Natural killer cell (primary cell): ENCODE measurements around the gene NPIPB2. TPM values are rescaled to one million over a fixed set of nuclear protein-coding genes. Genes with fewer than 3 reads are reported as not detected.
"Not testable (repeated sequence)": the region's sequence is repeated elsewhere in the genome, so short reads cannot be mapped to it uniquely, and the experiment has no call there.

Experiments
- ATAC-seq, 3 donors: fragments of 150-1000 bp in 2 of 3; fragments of 200-7000 bp in 1 of 3; cut with Tn5 transposase; 1 replicate in 1 of 3; 2 replicates in 2 of 3; pipeline ENCODE4 v1.10.0; 2021; ENCODE audit warnings: mild to moderate bottlenecking in 2 of 3, moderate library complexity in 2 of 3
- DNase-seq, 2 donors: peaks; one replicate each; pipeline versions ENCODE4 v3.0.0 to v3.0.0-alpha.2; 2013 to 2021; ENCODE audit warnings: mixed read lengths in 1 of 2
- H3K27ac ChIP-seq: one replicate; pipeline ENCODE4 v1.5.1; 2013; ENCODE audit warnings: mild to moderate bottlenecking, low read length
- H3K27me3 ChIP-seq: one replicate; pipeline ENCODE4 v1.6.1; 2013; ENCODE audit warnings: low read length; ENCODE audit not compliant: control insufficient read depth, insufficient read depth
- H3K36me3 ChIP-seq: one replicate; pipeline ENCODE4 v1.6.1; 2013; ENCODE audit warnings: low read length; ENCODE audit not compliant: control insufficient read depth, insufficient read depth
- H3K4me1 ChIP-seq: one replicate; pipeline ENCODE4 v1.6.1; 2013; ENCODE audit warnings: low read length; ENCODE audit not compliant: control insufficient read depth, insufficient read depth
- H3K4me3 ChIP-seq: one replicate; pipeline ENCODE4 v1.5.1; 2013; ENCODE audit warnings: low read length
- H3K9me3 ChIP-seq: one replicate; pipeline ENCODE4 v1.6.1; 2013; ENCODE audit warnings: low read length; ENCODE audit not compliant: control insufficient read depth, insufficient read depth
- H3K27ac Mint-ChIP-seq, 2 donors: one replicate each; pipeline ENCODE4 v1.8.0; 2022; ENCODE audit warnings: mild to moderate bottlenecking in 2 of 2, mixed read lengths in 2 of 2, moderate library complexity in 1 of 2
- H3K27me3 Mint-ChIP-seq, 2 donors: one replicate each; pipeline ENCODE4 v1.8.0; 2022; ENCODE audit warnings: low read depth in 2 of 2, mixed read lengths in 2 of 2
- H3K36me3 Mint-ChIP-seq: one replicate; pipeline ENCODE4 v1.8.0; 2022; ENCODE audit warnings: mixed read lengths
- H3K4me1 Mint-ChIP-seq, 2 donors: one replicate each; pipeline ENCODE4 v1.8.0; 2022; ENCODE audit warnings: mixed read lengths in 2 of 2
- H3K4me3 Mint-ChIP-seq: one replicate; pipeline ENCODE4 v1.8.0; 2022; ENCODE audit warnings: mild to moderate bottlenecking, moderate library complexity, mixed read lengths
- H3K9me3 Mint-ChIP-seq, 2 donors: one replicate each; pipeline ENCODE4 v1.8.0; 2022; ENCODE audit warnings: mixed read lengths in 2 of 2
- CTCF ChIP-seq: fragments of 200-600 bp; IDR thresholded peaks from one replicate; pipeline ENCODE4 v1.8.0; 2022; ENCODE audit warnings: antibody characterized with exemption
- WGBS: methylation state at CpG from one replicate; pipeline ENCODE4 v1.1.7; 2013; ENCODE audit warnings: missing lambda C conversion rate; ENCODE audit not compliant: insufficient coverage; 5-methylcytosine and 5-hydroxymethylcytosine counted together
- intact Hi-C: fragments of 100-400 bp; cut with micrococcal nuclease; formaldehyde crosslinking; loops from one replicate; pipeline ENCODE4 v1.14.2; 2022
- total RNA-seq, 4 donors: library from RNA; stranded (reverse); fragments of 120-200 nt in 1 of 4; gene quantifications; one replicate each; pipeline versions ENCODE4 v1.2.3 to v1.2.4, GENCODE V29; 2013 to 2022

Gene NPIPB2
- total RNA-seq, 3 donors from 2014 or later (not counting 1 experiment from before 2014, with no cell fraction given): 19.6 to 43.3 (median 22.4) TPM

GRCh38 chr16:11973070-11973469, 31.2 kb upstream of the NPIPB2 start:
- ATAC-seq (no peak), DNase-seq (no peak)
- WGBS: 94% methylated on average over 3 of the region's 5 CpGs
- H3K9me3 ChIP-seq: no peaks in the 10 kb centered on the region
- no peak overlapping the region for H3K27ac ChIP-seq
- Mint-ChIP-seq H3K4me3 (no peak overlapping the region), H3K27ac (no peak overlapping the region), H3K27me3 (no peaks in the 10 kb centered on the region), H3K9me3 (no peaks in the 10 kb centered on the region), H3K36me3 (no peaks in the 10 kb centered on the region), H3K4me1 (peaks cover 20 to 30% of the 10 kb centered on the region in 2 donors)
- no peaks in the 10 kb centered on the region for H3K36me3 ChIP-seq
- H3K4me3 ChIP-seq: no peak overlapping the region
- no peak for TF ChIP-seq CTCF
- no peaks in the 10 kb centered on the region for H3K27me3 ChIP-seq
- peaks cover 23% of the 10 kb centered on the region for H3K4me1 ChIP-seq
- intact Hi-C loops: loop anchor here (10.0 kb wide), 2 partner anchors 58 to 118 kb away; partner anchors contain the start of genes GSPT1 and RSL1D1

- no peak for TF ChIP-seq CTCF
- no peaks in the 10 kb centered on the region for H3K36me3 ChIP-seq
- Mint-ChIP-seq H3K27me3 (no peaks in the 10 kb centered on the region), H3K27ac (no peak overlapping the region), H3K4me1 (peaks cover 11 to 20% of the 10 kb centered on the region in 2 donors), H3K4me3 (no peak overlapping the region), H3K9me3 (no peaks in the 10 kb centered on the region), H3K36me3 (no peaks in the 10 kb centered on the region)
- no peaks in the 10 kb centered on the region for H3K27me3 ChIP-seq
- H3K27ac ChIP-seq: no peak overlapping the region
- H3K4me1 ChIP-seq: peaks cover 15% of the 10 kb centered on the region
- ATAC-seq (no peak), DNase-seq (no peak)
- intact Hi-C loops: loop anchor here (10.0 kb wide), 2 partner anchors 57 to 117 kb away; partner anchors contain the start of genes GSPT1 and RSL1D1
- H3K4me3 ChIP-seq: no peak overlapping the region
- H3K9me3 ChIP-seq: no peaks in the 10 kb centered on the region
- WGBS: 97% methylated on average over 10 of the region's 11 CpGs
These were observed 30.3 kb upstream of the NPIPB2 start for GRCh38 chr16:11972128-11972527.

GRCh38 chr16:11970292-11970691, 28.4 kb upstream of the NPIPB2 start:
- 62% methylated on average over 5 of the region's 5 CpGs for WGBS
- intact Hi-C loops: loop anchor here (10.0 kb wide), 2 partner anchors 55 to 115 kb away; partner anchors contain the start of genes GSPT1 and RSL1D1
- H3K9me3 ChIP-seq, H3K27me3 Mint-ChIP-seq, H3K4me3 ChIP-seq, H3K27ac ChIP-seq, H3K27me3 ChIP-seq, H3K9me3 Mint-ChIP-seq, H3K36me3 ChIP-seq, H3K4me1 ChIP-seq, H3K4me3 Mint-ChIP-seq, ATAC-seq, H3K4me1 Mint-ChIP-seq, H3K27ac Mint-ChIP-seq, DNase-seq, H3K36me3 Mint-ChIP-seq: not testable (repeated sequence)

GRCh38 chr16:11968577-11968976, 26.7 kb upstream of the NPIPB2 start:
- Histone ChIP-seq H3K36me3 (no peaks in the 10 kb centered on the region), H3K27me3 (no peaks in the 10 kb centered on the region), H3K4me1 (no peaks in the 10 kb centered on the region), H3K27ac (no peak overlapping the region), H3K9me3 (no peaks in the 10 kb centered on the region), H3K4me3 (no peak overlapping the region)
- intact Hi-C loops: no loop called here
- no peak for TF ChIP-seq CTCF
- Mint-ChIP-seq H3K4me1 (no peaks in the 10 kb centered on the region), H3K27me3 (no peaks in the 10 kb centered on the region), H3K27ac (no peak overlapping the region), H3K9me3 (no peaks in the 10 kb centered on the region), H3K4me3 (no peak overlapping the region), H3K36me3 (no peaks in the 10 kb centered on the region)
- no peak for ATAC-seq
- WGBS: 65% methylated on average over 3 of the region's 3 CpGs
- no peak for DNase-seq
